Upper lobe of right lung (tissue), 1 donor: ENCODE measurements around the gene CKAP2L. TPM values are rescaled to one million over a fixed set of nuclear protein-coding genes. Genes with fewer than 3 reads are reported as not detected.

Experiments used
- ATAC-seq: fragments of 200-7000 bp; cut with Tn5 transposase; one replicate; pipeline ENCODE4 v1.9.1; 2020; ENCODE audit warnings: mild to moderate bottlenecking, moderate library complexity
- DNase-seq: peaks from one replicate; pipeline ENCODE4 v3.0.0-alpha.2; 2020
- H3K27ac ChIP-seq: fragments of 200-600 bp; one replicate; pipeline ENCODE4 v1.8.0; 2022
- H3K27me3 ChIP-seq: fragments of 200-600 bp; one replicate; pipeline ENCODE4 v1.8.0; 2022; ENCODE audit warnings: mild to moderate bottlenecking
- H3K36me3 ChIP-seq: fragments of 200-600 bp; one replicate; pipeline ENCODE4 v1.8.0; 2022
- H3K4me1 ChIP-seq: fragments of 200-600 bp; one replicate; pipeline ENCODE4 v1.8.0; 2022
- H3K4me3 ChIP-seq: fragments of 200-600 bp; one replicate; pipeline ENCODE4 v1.8.0; 2022; ENCODE audit warnings: mild to moderate bottlenecking
- H3K9me3 ChIP-seq: fragments of 200-600 bp; one replicate; pipeline ENCODE4 v1.8.0; 2022
- intact Hi-C: fragments of 100-400 bp; cut with DNase I; formaldehyde crosslinking; loops from one replicate; pipeline ENCODE4 v1.11.0; 2022
- total RNA-seq: library from RNA; stranded (reverse); fragmentation: NEBNext Ultra II Directional; extraction: Animal tissue kit (Norgen Biotek cat#: 25700); gene quantifications from one replicate; pipeline ENCODE4 v1.2.1, GENCODE V29; 2021
- TF ChIP-seq, protein P1 (sequence below): fragments of 200-600 bp; IDR thresholded peaks from one replicate; pipeline ENCODE4 v1.8.0; 2022; ENCODE audit warnings: antibody characterized with exemption
- donor health status: DM: no; HTN: yes; CAD: no; lungs with severe emphysema.

CKAP2L gene
- total RNA-seq, 1 donor from 2014 or later, result 0.46 TPM

GRCh38 chr2:112701052-112701451, 63.4 kb downstream of the CKAP2L start:
- H3K27me3 ChIP-seq, result no peaks in the 10 kb centered on the region
- peaks cover 6% of the 10 kb centered on the region for H3K4me1 ChIP-seq
- H3K9me3 ChIP-seq, result no peaks in the 10 kb centered on the region
- TF ChIP-seq, protein P1, sequence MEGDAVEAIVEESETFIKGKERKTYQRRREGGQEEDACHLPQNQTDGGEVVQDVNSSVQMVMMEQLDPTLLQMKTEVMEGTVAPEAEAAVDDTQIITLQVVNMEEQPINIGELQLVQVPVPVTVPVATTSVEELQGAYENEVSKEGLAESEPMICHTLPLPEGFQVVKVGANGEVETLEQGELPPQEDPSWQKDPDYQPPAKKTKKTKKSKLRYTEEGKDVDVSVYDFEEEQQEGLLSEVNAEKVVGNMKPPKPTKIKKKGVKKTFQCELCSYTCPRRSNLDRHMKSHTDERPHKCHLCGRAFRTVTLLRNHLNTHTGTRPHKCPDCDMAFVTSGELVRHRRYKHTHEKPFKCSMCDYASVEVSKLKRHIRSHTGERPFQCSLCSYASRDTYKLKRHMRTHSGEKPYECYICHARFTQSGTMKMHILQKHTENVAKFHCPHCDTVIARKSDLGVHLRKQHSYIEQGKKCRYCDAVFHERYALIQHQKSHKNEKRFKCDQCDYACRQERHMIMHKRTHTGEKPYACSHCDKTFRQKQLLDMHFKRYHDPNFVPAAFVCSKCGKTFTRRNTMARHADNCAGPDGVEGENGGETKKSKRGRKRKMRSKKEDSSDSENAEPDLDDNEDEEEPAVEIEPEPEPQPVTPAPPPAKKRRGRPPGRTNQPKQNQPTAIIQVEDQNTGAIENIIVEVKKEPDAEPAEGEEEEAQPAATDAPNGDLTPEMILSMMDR, result no peak
- no peak overlapping the region for H3K4me3 ChIP-seq
- no peaks in the 10 kb centered on the region for H3K36me3 ChIP-seq
- peak; percentile 78 for ATAC-seq
- DNase-seq, result no peak
- intact Hi-C loops, result no loop called here
- H3K27ac ChIP-seq, result peak overlapping the region; percentile 53

- Histone ChIP-seq H3K27me3 (no peaks in the 10 kb centered on the region), H3K4me1 (peaks cover 6% of the 10 kb centered on the region), H3K9me3 (no peaks in the 10 kb centered on the region), H3K27ac (peak overlapping the region; percentile 53), H3K36me3 (no peaks in the 10 kb centered on the region), H3K4me3 (no peak overlapping the region)
- DNase-seq, result no peak
- TF ChIP-seq, protein P1, result no peak
- ATAC-seq, result peak; percentile 71
- intact Hi-C loops, result no loop called here
Measured at GRCh38 chr2:112699984-112700667, 64.3 kb downstream of the CKAP2L start.

DNA sequence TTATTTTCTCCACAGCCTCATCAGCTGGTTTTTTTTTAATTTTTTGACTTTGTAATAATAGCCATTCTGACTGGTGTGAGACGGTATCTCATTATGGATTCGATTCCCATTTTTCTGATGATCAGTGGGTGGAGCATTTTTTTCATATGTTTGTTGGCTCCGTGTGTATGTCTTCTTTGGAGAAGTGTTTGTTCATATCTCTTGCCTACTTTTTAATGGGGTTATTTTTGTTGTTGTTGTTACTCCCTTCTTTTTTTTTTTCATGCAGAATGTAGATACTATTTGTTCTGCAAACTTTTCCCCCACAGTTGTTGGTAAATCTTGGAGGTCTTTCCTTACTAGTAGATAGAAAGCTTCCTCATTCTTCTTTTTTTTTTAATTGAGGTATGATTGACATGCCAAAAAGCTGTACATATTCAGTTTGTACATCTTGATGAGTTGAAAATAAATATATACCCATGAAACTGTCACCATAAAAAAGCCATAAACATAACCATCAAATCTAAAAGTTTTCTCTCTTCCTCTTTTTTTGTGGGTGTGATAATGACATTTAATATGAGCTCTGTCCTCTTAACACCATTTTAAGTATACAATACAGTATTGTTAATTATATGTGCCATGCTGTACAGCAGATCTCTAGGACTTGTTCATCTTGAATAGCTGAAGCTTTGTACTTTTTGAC, 65.4 kb downstream of the CKAP2L start:
- Histone ChIP-seq H3K36me3 (no peaks in the 10 kb centered on the region), H3K9me3 (no peaks in the 10 kb centered on the region), H3K4me3 (no peak overlapping the region), H3K27ac (peak overlapping the region; percentile 6), H3K4me1 (peaks cover 6% of the 10 kb centered on the region), H3K27me3 (no peaks in the 10 kb centered on the region)
- intact Hi-C loops, result no loop called here
- TF ChIP-seq, protein P1, result no peak
- no peak for ATAC-seq
- no peak for DNase-seq

DNA sequence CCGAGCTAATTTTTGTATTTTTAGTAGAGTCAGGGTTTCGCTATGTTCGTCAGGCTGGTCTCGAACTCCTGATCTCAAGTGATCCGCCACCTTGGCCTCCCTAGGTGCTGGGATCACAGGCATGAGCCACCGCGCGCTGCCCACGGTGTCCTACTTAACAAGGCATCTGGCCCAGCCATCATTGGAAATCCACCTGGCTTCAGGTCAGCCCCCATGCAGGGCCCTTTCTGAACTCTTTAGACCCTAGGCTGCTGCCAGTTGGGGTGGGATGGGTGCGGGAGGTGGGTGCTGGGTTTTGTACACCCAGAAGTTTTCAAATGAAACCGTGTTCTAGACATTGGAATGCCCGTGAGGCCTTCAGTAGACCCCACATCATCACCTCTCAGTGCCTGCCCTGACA, 70.2 kb downstream of the CKAP2L start:
- peaks cover 17% of the 10 kb centered on the region for H3K4me1 ChIP-seq
- H3K9me3 ChIP-seq, result no peaks in the 10 kb centered on the region
- ATAC-seq, result no peak
- intact Hi-C loops, result no loop called here
- TF ChIP-seq, protein P1, result no peak
- DNase-seq, result no peak
- no peaks in the 10 kb centered on the region for H3K27me3 ChIP-seq
- no peaks in the 10 kb centered on the region for H3K36me3 ChIP-seq
- no peak overlapping the region for H3K4me3 ChIP-seq
- no peak overlapping the region for H3K27ac ChIP-seq

DNA sequence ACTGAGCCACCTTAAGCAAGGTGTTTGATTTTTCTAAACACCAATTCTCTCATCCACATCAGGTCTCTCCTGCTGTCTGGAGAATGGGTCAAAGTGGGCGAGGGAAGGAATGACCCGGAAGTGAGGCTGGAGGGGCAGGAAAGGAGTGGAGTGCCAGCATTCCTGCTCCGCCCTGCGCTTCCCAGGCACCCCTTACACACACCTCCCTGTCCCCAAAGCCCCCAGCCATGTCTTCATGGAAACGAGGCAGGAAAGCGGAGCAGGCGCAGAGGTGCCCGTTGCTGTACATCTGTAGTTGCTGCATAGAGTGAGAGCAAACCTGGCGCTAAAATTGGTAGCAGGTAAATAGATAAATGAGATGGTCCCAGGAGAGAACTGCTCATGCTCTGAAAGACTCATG, 70.8 kb downstream of the CKAP2L start:
- Histone ChIP-seq H3K36me3 (no peaks in the 10 kb centered on the region), H3K27me3 (no peaks in the 10 kb centered on the region), H3K4me1 (peaks cover 17% of the 10 kb centered on the region), H3K27ac (no peak overlapping the region), H3K9me3 (no peaks in the 10 kb centered on the region), H3K4me3 (no peak overlapping the region)
- no peak for ATAC-seq
- intact Hi-C loops, result no loop called here
- no peak for DNase-seq
- TF ChIP-seq, protein P1, result no peak
